HUES6 (cell line): ENCODE measurements around the gene PRDX5.

ENCODE experiments used
- H3K27ac ChIP-seq: 2 replicates; pipeline ENCODE4 v1.7.0; 2013; ENCODE audit warnings: low read depth, mild to moderate bottlenecking, low read length, inconsistent platforms
- H3K27me3 ChIP-seq: 2 replicates; pipeline ENCODE4 v1.6.1; 2013; ENCODE audit warnings: low read length; ENCODE audit not compliant: control insufficient read depth, insufficient read depth
- H3K36me3 ChIP-seq: 2 replicates; pipeline ENCODE4 v1.6.1; 2013; ENCODE audit warnings: low read length; ENCODE audit not compliant: control insufficient read depth, insufficient read depth
- H3K4me1 ChIP-seq: 2 replicates; pipeline ENCODE4 v1.6.1; 2013; ENCODE audit warnings: low read length; ENCODE audit not compliant: control insufficient read depth, insufficient read depth
- H3K4me3 ChIP-seq: 2 replicates; pipeline ENCODE4 v1.5.1; 2013; ENCODE audit warnings: low read depth, low read length
- H3K9ac ChIP-seq: one replicate; pipeline ENCODE4 v1.6.1; 2013; ENCODE audit warnings: mild to moderate bottlenecking, low read length
- H3K9me3 ChIP-seq: 2 replicates; pipeline ENCODE4 v1.6.1; 2013; ENCODE audit warnings: low read depth, low read length; ENCODE audit not compliant: control insufficient read depth, insufficient read depth

The PRDX5 gene

DNA sequence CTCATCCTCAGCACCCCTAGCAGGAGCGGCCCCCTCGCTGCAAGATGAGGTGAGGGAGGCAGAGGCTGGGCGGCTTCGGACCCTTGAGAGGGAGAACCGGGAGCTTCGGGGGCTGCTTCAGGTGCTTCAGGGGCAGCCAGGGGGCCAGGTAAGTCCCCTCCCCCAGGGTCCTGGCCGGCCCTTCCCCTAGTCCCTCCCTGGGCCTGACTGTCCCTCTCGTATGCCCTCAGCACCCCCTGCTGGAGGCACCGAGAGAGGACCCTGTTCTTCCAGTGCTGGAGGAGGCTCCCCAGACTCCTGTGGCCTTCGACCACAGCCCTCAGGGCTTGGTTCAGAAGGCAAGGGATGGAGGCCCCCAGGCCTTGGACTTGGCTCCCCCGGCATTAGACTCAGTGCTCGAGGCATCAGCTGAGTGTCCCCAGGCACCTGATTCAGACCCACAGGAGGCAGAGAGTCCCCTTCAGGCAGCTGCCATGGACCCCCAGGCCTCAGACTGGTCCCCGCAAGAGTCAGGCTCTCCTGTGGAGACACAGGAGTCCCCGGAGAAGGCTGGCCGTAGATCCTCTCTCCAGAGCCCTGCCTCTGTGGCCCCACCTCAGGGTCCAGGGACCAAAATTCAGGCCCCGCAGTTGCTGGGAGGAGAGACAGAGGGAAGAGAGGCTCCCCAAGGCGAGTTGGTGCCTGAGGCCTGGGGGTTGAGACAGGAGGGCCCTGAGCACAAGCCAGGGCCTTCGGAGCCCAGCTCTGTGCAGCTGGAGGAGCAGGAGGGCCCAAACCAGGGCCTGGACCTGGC is 26.0 kb downstream of the PRDX5 start:
- no peaks in the 10 kb centered on the region for H3K36me3 ChIP-seq
- H3K4me3 ChIP-seq = no peak overlapping the region
- no peak overlapping the region for H3K9ac ChIP-seq
- no peak overlapping the region for H3K27ac ChIP-seq
- no peaks in the 10 kb centered on the region for H3K27me3 ChIP-seq
- H3K9me3 ChIP-seq = no peaks in the 10 kb centered on the region
- H3K4me1 ChIP-seq = peaks cover 26% of the 10 kb centered on the region

DNA sequence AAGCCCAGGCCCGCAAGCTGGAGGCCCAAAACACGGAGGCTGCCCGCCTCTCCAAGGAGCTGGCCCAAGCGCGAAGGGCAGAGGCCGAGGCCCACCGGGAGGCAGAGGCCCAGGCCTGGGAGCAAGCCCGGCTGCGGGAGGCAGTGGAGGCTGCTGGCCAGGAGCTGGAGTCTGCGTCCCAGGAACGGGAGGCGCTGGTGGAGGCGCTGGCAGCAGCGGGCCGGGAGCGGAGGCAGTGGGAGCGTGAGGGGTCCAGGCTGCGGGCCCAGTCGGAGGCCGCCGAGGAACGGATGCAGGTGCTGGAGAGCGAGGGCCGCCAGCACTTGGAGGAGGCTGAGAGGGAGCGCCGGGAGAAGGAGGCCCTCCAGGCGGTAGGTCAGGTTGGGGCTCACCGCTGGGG is 26.9 kb downstream of the PRDX5 start:
- H3K27me3 ChIP-seq = no peaks in the 10 kb centered on the region
- no peak overlapping the region for H3K9ac ChIP-seq
- H3K4me1 ChIP-seq = peaks cover 27% of the 10 kb centered on the region
- no peak overlapping the region for H3K4me3 ChIP-seq
- no peak overlapping the region for H3K27ac ChIP-seq
- no peaks in the 10 kb centered on the region for H3K36me3 ChIP-seq
- H3K9me3 ChIP-seq = no peaks in the 10 kb centered on the region

DNA sequence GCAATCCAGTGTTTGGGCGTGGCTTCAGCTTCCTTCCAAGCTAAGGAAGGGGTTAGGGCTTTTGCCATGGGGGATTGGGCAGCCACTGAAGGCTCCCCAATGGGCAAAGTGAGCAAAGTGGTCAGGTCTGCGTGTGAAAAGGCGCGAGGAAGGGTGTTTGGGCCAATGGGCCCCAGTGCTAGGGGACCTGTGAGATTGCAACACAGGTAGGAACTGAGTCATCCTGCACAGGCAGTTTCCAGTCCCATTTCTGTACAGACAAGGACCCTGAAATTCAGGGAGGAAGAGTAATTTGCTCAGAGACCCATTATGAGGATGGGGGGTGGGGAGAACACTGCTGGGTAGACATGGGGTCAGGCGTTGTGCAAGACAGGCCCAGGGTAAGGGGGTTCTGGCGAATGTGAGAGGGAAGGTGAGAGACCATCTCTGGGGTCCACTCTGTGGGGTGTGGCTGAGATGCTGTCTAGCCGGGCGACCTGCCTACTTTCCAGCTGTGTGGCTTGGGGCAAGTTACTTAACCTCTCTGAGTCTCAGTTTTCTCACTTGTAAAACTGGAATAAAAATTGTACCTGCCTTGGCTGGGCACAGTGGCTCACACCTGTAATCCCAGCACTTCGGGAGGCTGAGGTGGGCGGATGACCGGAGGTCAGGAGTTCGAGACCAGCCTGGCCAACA is 29.4 kb downstream of the PRDX5 start:
- Histone ChIP-seq H3K4me1 (peaks cover 15% of the 10 kb centered on the region), H3K9me3 (no peaks in the 10 kb centered on the region), H3K4me3 (no peak overlapping the region), H3K9ac (no peak overlapping the region), H3K27ac (no peak overlapping the region), H3K27me3 (no peaks in the 10 kb centered on the region), H3K36me3 (no peaks in the 10 kb centered on the region)

DNA sequence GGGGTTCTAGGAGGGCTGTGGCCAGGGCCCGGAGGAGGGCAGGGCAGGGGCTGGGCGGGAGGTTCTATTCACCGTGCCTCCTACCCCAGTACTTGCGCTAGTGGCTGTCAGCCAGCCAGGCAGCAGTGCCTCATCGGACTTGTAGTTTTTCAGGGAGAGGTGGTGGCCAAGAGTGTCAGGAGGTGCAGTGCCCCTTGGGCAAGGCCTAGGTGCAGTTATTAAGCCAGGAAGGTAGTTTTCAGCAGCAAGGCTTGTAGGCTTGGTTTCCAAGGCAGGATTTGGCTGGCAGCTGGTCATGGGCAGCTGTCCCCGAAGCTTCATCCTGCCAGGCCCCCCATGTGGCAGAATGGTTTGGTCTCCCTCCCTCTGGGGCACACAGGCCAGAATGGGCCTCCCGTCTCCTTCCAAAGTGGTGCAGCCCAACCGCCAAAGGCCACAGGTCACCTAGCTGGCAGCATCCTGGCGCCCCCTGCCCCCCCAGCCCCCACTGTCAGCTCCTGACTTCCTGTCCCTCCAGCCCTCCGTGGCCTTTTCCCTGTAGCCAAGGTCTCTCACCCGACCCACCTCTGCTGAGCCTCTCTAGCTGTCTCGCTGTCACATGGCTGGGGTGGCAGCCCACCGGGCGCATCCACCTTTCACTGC is 30.6 kb downstream of the PRDX5 start:
- H3K4me1 ChIP-seq = peaks cover 8% of the 10 kb centered on the region
- H3K36me3 ChIP-seq = no peaks in the 10 kb centered on the region
- H3K4me3 ChIP-seq = no peak overlapping the region
- H3K27me3 ChIP-seq = no peaks in the 10 kb centered on the region
- H3K9ac ChIP-seq = no peak overlapping the region
- H3K9me3 ChIP-seq = no peaks in the 10 kb centered on the region
- no peak overlapping the region for H3K27ac ChIP-seq

DNA sequence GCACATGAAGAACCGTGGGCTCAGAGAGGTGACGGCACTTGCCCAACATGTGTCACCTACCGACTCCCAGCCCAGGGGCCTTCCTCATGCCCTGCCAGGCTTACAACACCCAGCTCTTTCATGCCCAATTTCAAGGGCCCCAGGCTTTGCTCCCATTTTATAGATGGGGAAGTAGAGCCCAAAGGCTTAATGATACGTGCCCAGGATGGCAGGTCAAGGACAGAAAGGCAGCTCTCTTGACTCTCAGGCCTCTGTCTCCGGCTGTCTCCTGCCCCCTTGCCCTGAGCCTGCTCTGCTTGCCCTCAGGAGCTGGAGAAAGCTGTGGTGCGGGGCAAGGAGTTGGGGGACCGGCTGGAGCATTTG is 31.1 kb downstream of the PRDX5 start:
- no peak overlapping the region for H3K27ac ChIP-seq

DNA sequence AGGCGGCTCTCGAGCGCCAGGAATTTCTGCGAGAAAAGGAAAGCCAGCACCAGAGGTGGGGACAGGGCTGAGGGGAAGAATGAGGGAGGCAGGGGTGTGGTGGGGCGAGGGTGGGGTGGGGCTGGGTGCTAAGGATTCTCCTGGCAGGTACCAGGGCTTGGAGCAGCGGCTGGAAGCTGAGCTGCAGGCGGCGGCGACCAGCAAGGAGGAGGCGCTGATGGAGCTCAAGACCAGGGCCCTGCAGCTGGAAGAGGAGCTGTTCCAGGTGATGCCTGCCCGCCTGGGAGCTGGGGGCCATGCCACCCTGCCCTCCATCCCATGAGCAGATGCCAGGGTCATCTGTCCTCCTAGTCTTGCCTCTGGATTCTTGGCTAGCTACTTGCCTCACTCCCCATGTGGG is 31.5 kb downstream of the PRDX5 start:
- Histone ChIP-seq H3K36me3 (no peaks in the 10 kb centered on the region), H3K4me1 (peaks cover 7% of the 10 kb centered on the region; the same call in 1 of the 2 replicates)

More for the DNA sequence above, 31.1 kb downstream of the PRDX5 start:
- Histone ChIP-seq H3K9me3 (no peaks in the 10 kb centered on the region), H3K4me3 (no peak overlapping the region), H3K4me1 (peaks cover 7% of the 10 kb centered on the region; the same call in 1 of the 2 replicates), H3K27me3 (no peaks in the 10 kb centered on the region), H3K36me3 (no peaks in the 10 kb centered on the region), H3K9ac (no peak overlapping the region)

DNA sequence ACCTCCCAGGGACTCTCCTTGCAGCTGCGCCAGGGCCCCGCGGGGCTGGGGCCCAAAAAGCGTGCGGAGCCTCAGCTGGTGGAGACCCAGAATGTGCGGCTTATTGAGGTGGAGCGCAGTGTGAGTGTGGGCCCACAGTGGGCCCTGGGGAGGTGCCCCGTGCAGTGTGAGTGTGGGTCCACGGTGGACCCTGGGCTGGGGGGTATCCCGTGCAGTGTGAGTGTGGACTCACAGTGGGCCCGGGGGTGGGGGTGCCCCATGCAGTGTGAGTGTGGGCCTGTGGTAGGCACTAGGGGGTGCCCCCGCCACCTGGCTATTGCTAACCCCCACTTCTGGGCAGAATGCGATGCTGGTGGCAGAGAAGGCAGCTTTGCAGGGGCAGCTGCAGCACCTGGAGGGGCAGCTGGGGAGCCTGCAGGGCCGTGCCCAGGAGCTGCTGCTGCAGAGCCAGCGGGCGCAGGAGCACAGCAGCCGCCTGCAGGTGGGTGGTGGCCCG is 33.3 kb downstream of the PRDX5 start:
- H3K27ac ChIP-seq = no peak overlapping the region
- H3K36me3 ChIP-seq = no peaks in the 10 kb centered on the region
- no peaks in the 10 kb centered on the region for H3K9me3 ChIP-seq
- no peak overlapping the region for H3K9ac ChIP-seq
- peaks cover 13% of the 10 kb centered on the region for H3K4me1 ChIP-seq
- no peak overlapping the region for H3K4me3 ChIP-seq
- H3K27me3 ChIP-seq = no peaks in the 10 kb centered on the region

More for the DNA sequence above, 31.5 kb downstream of the PRDX5 start:
- Histone ChIP-seq H3K4me3 (no peak overlapping the region), H3K9me3 (no peaks in the 10 kb centered on the region), H3K27ac (no peak overlapping the region), H3K9ac (no peak overlapping the region), H3K27me3 (no peaks in the 10 kb centered on the region)

DNA sequence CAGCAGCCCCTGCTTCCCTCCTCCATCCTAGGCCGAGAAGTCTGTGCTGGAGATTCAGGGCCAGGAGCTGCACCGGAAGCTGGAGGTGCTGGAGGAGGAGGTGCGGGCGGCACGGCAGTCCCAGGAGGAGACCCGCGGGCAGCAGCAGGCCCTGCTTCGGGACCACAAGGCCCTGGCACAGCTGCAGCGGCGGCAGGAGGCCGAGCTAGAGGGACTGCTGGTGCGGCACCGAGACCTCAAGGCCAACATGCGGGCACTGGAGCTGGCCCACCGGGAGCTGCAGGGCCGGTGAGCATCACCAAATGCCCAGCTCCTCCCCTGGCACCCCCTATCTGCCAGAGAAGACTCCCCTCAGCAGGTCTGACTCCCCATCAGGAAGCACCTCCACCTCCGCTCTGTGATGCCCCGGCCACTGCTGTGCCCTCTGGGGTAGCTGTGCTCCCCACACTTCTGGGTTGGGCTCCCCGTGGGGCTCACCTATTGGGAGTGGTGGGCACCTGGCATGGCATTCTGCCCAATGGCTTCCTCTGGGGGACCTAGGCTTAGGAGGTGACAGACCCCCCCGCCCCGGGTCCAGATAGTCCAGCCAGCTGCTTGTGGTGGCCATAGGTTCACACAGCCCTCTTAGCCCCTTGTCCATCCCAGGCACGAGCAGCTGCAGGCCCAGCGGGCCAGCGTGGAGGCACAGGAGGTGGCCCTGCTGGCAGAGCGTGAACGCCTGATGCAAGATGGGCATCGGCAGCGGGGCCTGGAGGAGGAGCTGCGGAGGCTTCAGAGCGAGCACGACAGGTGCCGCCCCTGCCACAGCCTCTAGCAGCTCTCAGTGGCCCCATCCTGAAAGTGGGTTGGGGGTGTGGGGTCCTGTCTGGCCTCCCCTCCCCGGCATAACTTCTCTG is 34.4 kb downstream of the PRDX5 start:
- H3K36me3 ChIP-seq = no peaks in the 10 kb centered on the region
- H3K9me3 ChIP-seq = no peaks in the 10 kb centered on the region
- H3K4me3 ChIP-seq = no peak overlapping the region
- no peak overlapping the region for H3K27ac ChIP-seq
- H3K9ac ChIP-seq = no peak overlapping the region
- H3K27me3 ChIP-seq = no peaks in the 10 kb centered on the region
- H3K4me1 ChIP-seq = peaks cover 20% of the 10 kb centered on the region

DNA sequence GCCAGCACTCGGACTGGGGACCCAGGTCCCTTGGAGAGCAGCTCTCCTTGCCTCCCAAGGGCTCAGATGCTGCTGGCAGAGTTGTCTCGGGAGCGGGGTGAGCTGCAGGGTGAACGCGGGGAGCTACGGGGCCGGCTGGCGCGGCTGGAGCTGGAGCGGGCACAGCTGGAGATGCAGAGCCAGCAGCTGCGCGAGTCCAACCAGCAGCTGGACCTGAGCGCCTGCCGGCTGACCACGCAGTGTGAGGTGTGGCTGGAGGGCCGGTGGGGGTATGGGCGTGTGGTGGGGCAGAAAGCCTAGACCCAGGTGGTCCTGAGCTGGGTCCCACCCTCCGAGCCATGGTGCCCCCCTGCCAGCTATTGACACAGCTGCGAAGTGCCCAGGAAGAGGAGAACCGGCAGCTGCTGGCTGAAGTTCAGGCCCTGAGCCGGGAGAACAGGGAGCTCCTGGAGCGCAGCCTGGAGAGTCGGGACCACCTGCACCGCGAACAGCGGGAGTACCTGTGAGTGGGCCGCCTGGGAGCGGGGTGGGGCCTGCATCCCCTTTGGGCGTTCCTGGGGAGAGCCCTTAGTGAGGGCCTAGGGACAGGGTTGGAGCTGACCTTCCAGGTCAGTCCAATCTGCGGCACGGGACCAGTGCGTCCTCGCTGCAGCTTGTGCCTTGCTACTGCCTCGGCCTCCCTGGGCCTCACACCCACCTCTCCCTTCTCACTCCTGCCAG is 35.2 kb downstream of the PRDX5 start:
- Histone ChIP-seq H3K9me3 (no peaks in the 10 kb centered on the region), H3K4me1 (peaks cover 28% of the 10 kb centered on the region), H3K9ac (no peak overlapping the region), H3K4me3 (no peak overlapping the region), H3K36me3 (no peaks in the 10 kb centered on the region), H3K27me3 (no peaks in the 10 kb centered on the region), H3K27ac (no peak overlapping the region)
